Hematopoietic multipotent progenitor cell treated with erythropoietin and hydrocortisone succinate and interleukin-3 and kit ligand, for 4 days (in vitro differentiated cells): ENCODE results near the gene ZNF804B.

ENCODE experiments used
- DNase-seq: peaks from one replicate; pipeline ENCODE4 v3.0.0-alpha.2; 2015

The ZNF804B gene

GRCh38 chr7:89316584-89317251 lies 557.2 kb downstream of the ZNF804B start:
- no peak for DNase-seq

GRCh38 chr7:89332026-89332425 lies 572.5 kb downstream of the ZNF804B start:
- DNase-seq, result no peak

- peak; percentile 57 for DNase-seq
Observed at GRCh38 chr7:89334797-89335196, 575.3 kb downstream of the ZNF804B start.

- no peak for DNase-seq
Observed at GRCh38 chr7:89335490-89335889, 576.0 kb downstream of the ZNF804B start.

- DNase-seq, result no peak
Observed at GRCh38 chr7:89336121-89336520, 576.6 kb downstream of the ZNF804B start.

- no peak for DNase-seq
Observed at GRCh38 chr7:89339748-89340147, 580.2 kb downstream of the ZNF804B start.

- no peak for DNase-seq
Observed at GRCh38 chr7:89357121-89357520, 597.6 kb downstream of the ZNF804B start.

GRCh38 chr7:89377219-89377618 lies 617.7 kb downstream of the ZNF804B start:
- DNase-seq, result no peak

- DNase-seq, result no peak
Observed at GRCh38 chr7:89385411-89385810, 625.9 kb downstream of the ZNF804B start.
